ENCODE data around the gene ARL6. TPM values are rescaled to one million over a fixed set of nuclear protein-coding genes. Genes with fewer than 3 reads are reported as not detected.

Gene ARL6
- total and polyA plus RNA-seq, 9 of the 15 experiments (the other 6 are each of a cell fraction or from before 2014, with no cell fraction given), result 0.91 to 2.9 (median 2.3) TPM

DNA sequence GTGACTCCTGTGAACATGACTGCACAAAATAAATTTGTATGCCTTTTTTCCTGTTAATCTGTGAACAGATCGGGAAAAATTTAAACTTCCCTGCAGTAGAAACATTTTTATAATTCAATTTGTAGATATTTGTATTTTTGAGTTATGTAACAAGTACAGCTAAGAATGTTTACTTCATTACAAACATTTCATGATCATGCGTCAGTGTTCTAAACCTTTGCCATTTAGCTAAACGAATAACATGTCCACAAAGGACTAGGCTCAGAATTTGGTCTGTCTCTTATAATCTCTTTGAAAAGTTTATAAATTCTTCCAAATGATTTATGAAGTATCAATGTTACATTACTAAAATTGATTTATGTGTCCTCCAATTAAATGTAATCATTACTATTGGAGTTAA is 39.9 kb downstream of the ARL6 start (continued):
- TF ChIP-seq MAFG (tag; conservative IDR thresholded peaks at IDR 0.05) (no peak), FOXK1 (CRISPR knock-in tag; IDR thresholded peaks at IDR 0.05; ENCODE audit: borderline replicate concordance) (no peak), ZNF76 (CRISPR knock-in tag; IDR thresholded peaks at IDR 0.05; ENCODE audit: borderline replicate concordance) (no peak), PCBP2 (IDR thresholded peaks at IDR 0.05; ENCODE audit: low read depth, low read length, poor library complexity, severe bottlenecking) (no peak)

GRCh38 chr3:97810779-97811390 is 46.3 kb downstream of the ARL6 start:
- in situ Hi-C loops (cut with MboI), result no loop called here
- H3K9ac ChIP-seq (ENCODE audit: insufficient read depth in 1 of 2, low read depth in 2 of 2, low read length in 2 of 2), result no peak overlapping the region
- BruUV-seq (replicated peaks), result no TSS peak
- WGBS (ENCODE audit: insufficient coverage, low coverage, missing lambda C conversion rate), result 0% methylated on average over 2 of the region's 2 CpGs
- intact Hi-C loops (cut with micrococcal nuclease), result no loop called here
- no peaks in the 10 kb centered on the region for H3K79me2 ChIP-seq (ENCODE audit: control insufficient read depth, insufficient read depth, low read length)
- H3K9me1 ChIP-seq (ENCODE audit: control insufficient read depth, insufficient read depth, low read length), result no peaks in the 10 kb centered on the region
- H4K20me1 ChIP-seq (replicated peaks; ENCODE audit: control insufficient read depth, insufficient read depth, low read length), result no peaks in the 10 kb centered on the region
- ATAC-seq (no peak), DNase-seq (ENCODE audit: extremely low read depth in 1 of 4, low spot score in 3 of 4) (no peak), FAIRE-seq (no peak)
- no peak overlapping the region for H3K27ac ChIP-seq (ENCODE audit: extremely low read depth, low read depth, low read length)
- no peak overlapping the region for H2AFZ ChIP-seq (ENCODE audit: low read depth, low read length)
- CTCF ChIA-PET (ENCODE audit: low intra/inter-chr PET ratio), result no interaction called here
- H3K36me3 ChIP-seq (ENCODE audit: control insufficient read depth, insufficient read depth, low read length), result no peaks in the 10 kb centered on the region
- POLR2A ChIA-PET, result no interaction called here
- no peak overlapping the region for H3K4me2 ChIP-seq (ENCODE audit: insufficient read depth, low read length)
- no peaks in the 10 kb centered on the region for H3K27me3 ChIP-seq (ENCODE audit: control insufficient read depth in 2 of 2, insufficient read depth in 2 of 2, low read length in 2 of 2)
- H3K4me3 ChIP-seq, result no peak overlapping the region
- no peaks in the 10 kb centered on the region for H3K4me1 ChIP-seq (replicated peaks in 1 of 2; ENCODE audit: control insufficient read depth in 2 of 2, insufficient read depth in 2 of 2, low read length in 2 of 2)
- no peaks in the 10 kb centered on the region for H3K9me3 ChIP-seq (replicated peaks; ENCODE audit: control insufficient read depth, insufficient read depth, low read depth, low read length)
- TF ChIP-seq POLR3A (IDR thresholded peaks at IDR 0.05; ENCODE audit: borderline replicate concordance, extremely low read depth, insufficient read depth, insufficient read length) (no peak), TGIF2 (CRISPR knock-in tag; IDR thresholded peaks at IDR 0.05) (no peak), TAF15 (IDR thresholded peaks at IDR 0.05; ENCODE audit: low read depth, low read length) (no peak), CBX3 (IDR thresholded peaks at IDR 0.05; ENCODE audit: borderline replicate concordance in 1 of 2, low read length in 2 of 2) (no peak), ATF6 (CRISPR knock-in tag; IDR thresholded peaks at IDR 0.05) (no peak), RBM34 (IDR thresholded peaks at IDR 0.05; ENCODE audit: borderline replicate concordance, insufficient read depth, low read length) (no peak), TRIM25 (IDR thresholded peaks at IDR 0.05; ENCODE audit: borderline replicate concordance) (no peak), U2AF2 (optimal IDR thresholded peaks at IDR 0.05; ENCODE audit: low read depth, low read length) (no peak), NCOR1 (IDR thresholded peaks at IDR 0.05) (no peak), ZNF23 (CRISPR knock-in tag; IDR thresholded peaks at IDR 0.05) (no peak), KAT2B (IDR thresholded peaks at IDR 0.05; ENCODE audit: low read depth, low read length) (no peak)
- TF ChIP-seq, protein P1, sequence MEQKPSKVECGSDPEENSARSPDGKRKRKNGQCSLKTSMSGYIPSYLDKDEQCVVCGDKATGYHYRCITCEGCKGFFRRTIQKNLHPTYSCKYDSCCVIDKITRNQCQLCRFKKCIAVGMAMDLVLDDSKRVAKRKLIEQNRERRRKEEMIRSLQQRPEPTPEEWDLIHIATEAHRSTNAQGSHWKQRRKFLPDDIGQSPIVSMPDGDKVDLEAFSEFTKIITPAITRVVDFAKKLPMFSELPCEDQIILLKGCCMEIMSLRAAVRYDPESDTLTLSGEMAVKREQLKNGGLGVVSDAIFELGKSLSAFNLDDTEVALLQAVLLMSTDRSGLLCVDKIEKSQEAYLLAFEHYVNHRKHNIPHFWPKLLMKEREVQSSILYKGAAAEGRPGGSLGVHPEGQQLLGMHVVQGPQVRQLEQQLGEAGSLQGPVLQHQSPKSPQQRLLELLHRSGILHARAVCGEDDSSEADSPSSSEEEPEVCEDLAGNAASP (IDR thresholded peaks at IDR 0.05), result no peak
